ENCODE data around the gene CCDC54.
"Not testable (repeated sequence)": the region's sequence is repeated elsewhere in the genome, so short reads cannot be mapped to it uniquely, and the experiment has no call there.

CCDC54 gene

DNA sequence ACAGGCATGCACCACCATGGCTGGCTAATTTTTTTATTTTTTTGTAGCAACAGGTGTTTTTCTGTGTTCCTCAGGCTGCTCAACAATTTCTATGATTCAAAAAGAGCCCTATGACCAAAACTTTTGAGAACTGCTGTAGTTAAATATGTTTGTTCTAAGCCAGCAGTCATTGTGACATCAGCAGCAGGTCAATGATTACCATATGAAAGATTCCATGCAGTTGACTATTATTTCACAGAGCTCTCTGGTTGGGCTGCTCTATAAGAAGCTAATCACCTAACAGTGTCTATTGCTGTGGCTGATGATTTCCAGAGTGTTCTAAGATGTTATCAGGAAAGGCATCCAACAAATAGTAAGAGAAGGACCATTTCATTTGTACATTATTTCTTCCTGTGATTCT is at the start of gene CCDC54:
TSS of gene CCDC54 (plus strand) at position 289 of the 400 bp plus-strand sequence. CDS start 149 bp downstream, outside the sequence.
- DNase-seq, result no peak

- DNase-seq, result no peak
Measured at GRCh38 chr3:107328069-107328468, 49.2 kb upstream of the CCDC54 start.

DNA sequence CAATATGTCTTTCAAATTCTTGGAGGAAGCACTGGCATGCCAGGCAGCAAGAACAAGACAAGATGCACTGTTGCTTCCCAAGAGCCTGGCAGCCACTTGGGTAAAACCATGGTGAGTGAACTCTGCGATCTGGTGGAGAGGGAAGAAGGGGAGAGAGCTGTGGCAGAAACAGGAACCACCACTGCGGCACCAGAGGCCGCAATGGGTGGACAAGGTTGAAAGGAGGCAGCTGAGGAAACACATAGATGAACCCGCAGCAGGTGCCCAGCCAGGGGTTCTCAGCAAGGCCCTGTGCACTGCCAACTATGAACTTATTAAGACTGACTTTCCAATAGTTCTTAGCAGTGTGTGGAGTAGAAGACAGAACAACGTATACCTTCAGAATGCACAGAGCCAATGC is 48.2 kb upstream of the CCDC54 start:
- DNase-seq, result no peak

GRCh38 chr3:107339690-107340089 is 37.5 kb upstream of the CCDC54 start:
- not testable (repeated sequence) for DNase-seq

GRCh38 chr3:107344722-107345121 is 32.5 kb upstream of the CCDC54 start:
- DNase-seq, result no peak

DNA sequence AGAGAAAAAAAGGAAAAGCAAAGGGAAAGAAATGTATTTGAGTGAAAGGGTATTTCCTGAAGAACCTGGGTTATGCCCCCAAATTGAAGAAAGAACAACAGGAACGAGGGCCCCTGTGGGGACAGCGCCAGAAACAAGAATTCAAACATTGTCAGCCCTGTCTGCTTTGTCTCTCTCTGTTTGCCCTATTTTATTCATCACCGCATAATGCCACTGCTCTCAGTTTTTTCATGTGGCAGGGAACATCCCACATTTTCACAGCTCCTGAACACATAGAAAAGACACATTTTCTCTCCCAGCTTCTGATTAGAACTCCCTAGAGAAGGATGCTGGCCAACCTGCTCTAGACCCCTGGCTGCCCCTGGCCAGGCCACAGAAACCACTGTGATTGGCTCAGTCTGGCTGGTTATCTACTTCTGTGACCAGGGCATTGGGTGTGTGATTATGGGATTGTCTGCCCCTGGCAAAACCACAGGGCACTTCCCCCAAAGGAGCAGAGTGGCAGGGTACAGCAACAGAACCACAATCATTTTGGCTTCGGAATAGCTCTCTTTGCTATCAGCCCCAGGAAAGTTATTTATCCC is 31.3 kb upstream of the CCDC54 start:
- no peak for DNase-seq

DNA sequence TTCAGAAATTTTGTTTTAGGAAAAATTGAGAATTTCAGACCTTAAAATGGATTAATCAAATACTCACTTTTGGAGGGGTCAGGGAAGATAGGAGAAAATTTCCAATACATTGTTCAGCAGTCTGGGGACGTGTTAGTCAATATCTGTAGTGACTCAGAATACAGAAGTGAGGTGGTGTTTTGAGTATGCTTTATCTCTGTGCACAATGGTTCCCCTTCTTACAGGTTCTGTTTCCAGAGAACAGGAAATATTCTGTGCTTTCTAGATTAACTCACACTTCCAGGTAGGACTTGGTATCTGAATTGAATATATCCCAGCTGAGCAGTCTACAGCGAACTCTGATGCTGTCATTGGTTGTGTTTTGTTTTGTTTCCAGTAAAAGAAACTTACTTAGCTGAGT is 30.7 kb upstream of the CCDC54 start:
- peak; percentile 5 for DNase-seq

DNA sequence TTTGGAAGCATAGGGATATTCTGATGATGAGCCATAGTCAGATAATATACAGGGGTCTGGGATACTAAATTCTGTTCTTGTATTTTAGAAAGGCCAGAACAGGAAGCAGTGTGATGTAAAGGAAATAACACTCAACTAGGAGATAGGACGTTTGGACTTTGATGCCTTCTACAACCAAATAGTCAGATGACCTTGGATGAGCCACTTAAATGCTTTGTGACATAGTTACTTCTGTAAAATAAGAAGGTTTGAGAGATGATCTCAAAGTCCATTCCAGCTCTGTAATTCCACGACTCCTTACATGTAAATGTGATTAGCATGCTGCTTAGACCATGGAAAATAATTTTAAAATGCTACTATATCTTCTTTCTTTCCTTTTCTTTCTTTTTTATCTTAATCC is 29.5 kb upstream of the CCDC54 start:
- DNase-seq, result no peak

DNA sequence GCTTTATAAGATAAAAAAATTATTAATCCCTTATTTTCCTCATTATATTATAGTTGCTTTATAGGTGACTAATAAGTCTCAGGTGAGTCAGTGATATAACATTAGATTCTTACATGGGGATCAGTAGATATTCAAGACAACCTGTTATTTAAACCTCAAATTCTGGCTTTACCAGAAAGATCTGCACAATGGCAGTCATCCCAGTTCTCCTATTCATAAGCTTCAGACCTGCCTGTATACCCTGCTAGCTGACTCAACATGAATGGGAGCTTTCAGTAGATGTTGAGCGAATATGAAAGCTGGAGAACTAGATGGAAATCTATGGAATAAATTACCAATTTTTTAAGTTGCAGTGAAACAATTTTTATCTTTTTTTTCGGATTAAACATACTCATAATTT is 20.5 kb upstream of the CCDC54 start:
- DNase-seq, result no peak

- no peak for DNase-seq
Measured at GRCh38 chr3:107361633-107362032, 15.6 kb upstream of the CCDC54 start.

DNA sequence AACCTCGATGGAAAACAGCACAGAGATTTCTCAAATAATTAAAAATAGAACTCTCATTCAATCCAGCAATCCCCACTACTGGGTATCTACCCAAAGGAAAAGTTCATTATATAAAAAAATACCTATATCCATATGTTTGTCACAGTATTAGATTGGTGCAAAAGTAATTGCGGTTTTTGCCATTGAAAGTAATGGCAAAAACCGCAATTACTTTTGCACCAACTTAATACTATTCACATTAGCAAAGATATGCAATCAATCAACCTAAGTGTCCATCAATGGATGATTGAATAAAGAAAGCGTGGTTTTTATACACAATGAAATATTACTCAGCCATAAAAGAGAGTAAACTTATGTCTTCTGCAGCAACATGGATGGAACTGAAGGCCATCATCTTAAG is 12.2 kb upstream of the CCDC54 start:
- no peak for DNase-seq

DNA sequence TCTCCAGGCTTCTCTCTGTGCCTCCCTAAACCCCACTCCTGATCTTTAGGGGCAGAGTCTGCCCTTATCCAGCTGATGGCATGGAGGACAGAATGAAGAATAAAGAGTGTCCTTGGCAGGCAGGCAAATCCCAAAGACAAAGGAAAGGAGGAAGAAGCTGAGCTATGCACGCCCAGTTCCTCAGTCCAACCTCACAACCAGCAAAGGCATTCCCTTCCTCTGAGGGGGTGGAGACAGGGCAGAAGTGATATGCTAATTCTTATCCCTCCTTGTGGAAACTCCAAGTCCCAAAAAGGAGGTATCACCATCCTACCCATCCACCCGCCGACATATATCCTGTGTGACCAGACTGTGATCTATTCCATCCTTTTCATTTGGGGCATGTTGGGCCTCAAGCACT is 10.5 kb upstream of the CCDC54 start:
- no peak for DNase-seq

GRCh38 chr3:107367353-107367752 is 9.9 kb upstream of the CCDC54 start:
- peak; percentile 73 for DNase-seq

GRCh38 chr3:107368654-107369398 is 8.4 kb upstream of the CCDC54 start:
- DNase-seq, result no peak

- DNase-seq, result no peak
Measured at GRCh38 chr3:107369791-107370190, 7.4 kb upstream of the CCDC54 start.

- no peak for DNase-seq
Measured at GRCh38 chr3:107370907-107371306, 6.3 kb upstream of the CCDC54 start.

GRCh38 chr3:107372506-107372905 is 4.7 kb upstream of the CCDC54 start:
- DNase-seq, result no peak

GRCh38 chr3:107373896-107374295 is 3.3 kb upstream of the CCDC54 start:
- DNase-seq, result no peak

GRCh38 chr3:107375682-107376081 is 1.6 kb upstream of the CCDC54 start:
- no peak for DNase-seq

DNA sequence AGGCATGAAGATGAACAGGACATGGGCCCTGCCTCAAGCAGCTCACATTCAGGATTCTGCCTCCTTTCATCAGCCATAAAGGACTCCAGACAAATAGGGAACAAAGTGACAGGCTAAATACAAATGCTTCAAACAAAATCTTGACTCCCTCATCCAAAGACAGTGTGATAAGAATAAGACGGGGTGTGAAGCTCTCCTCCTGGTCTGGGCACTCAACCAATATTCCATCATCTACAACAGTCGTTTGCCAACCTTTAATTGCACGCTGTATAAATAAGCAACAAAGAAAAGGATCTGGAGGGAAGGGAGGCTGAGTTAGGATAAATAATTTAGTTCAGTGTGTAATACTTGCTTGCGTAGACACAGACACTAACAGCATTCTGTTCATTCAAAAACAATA is 5.4 kb downstream of the CCDC54 start:
- no peak for DNase-seq

DNA sequence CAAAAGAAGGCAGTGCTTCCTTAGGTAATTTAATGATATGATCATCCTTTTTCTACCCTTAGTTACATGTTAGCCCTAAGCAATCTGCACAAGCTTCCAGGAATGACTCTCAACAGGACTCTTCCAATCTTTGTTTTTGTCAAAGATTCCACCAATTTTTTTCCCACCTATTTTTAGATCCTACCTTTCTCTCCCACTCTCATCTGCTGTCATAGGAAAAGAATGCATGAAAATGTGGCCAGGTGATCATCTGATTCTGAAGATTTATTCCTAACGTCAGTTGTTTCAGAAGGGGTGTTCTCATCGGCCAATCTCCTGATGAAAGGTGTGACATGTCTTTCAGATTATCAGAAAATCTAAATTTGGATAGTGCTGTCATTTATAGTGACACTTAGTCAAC is 7.2 kb downstream of the CCDC54 start:
- no peak for DNase-seq

- DNase-seq, result no peak
Measured at GRCh38 chr3:107384907-107385306, 7.7 kb downstream of the CCDC54 start.

- DNase-seq, result no peak
Measured at GRCh38 chr3:107387555-107387954, 10.3 kb downstream of the CCDC54 start.

DNA sequence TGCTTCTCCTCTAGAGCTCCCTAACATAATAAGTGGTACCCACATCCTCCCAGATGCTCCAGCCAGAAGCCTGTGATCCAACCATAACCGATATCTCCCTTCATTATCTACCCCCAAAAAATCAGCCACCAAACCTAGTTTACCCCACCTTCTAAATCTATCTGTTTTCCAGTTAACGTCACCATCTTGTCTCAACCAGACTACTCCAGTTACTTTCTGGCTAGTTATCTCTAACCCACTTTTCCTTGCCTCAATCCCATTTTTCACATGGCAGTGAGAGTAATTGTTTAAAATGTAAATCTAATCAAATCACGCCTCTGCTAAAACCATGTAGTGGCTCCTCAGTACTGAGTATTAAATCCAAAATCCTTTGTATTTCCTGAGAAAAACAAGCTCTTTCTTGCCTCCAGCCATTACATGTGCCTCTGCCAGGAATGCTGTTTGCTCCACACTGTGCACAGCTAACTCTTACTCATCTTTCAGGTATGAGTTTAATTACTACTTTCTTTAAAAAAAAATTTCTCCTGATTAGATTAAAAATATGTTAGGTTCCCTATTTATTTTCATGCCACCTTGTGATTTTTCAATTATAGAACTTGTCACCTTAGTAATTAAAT is 15.4 kb downstream of the CCDC54 start:
- DNase-seq, result no peak
